D721Med (cell line): ENCODE results near the gene TTC7B.

Experiments used
- DNase-seq: peaks from one replicate; pipeline ENCODE4 v3.0.0; 2011; ENCODE audit warnings: low spot score; ENCODE audit not compliant: insufficient read length
- FAIRE-seq: peaks from 2 replicates; lab custom pipeline; 2011; peaks lifted over from hg19 to GRCh38; lab: Jason Lieb, UNC
- TF ChIP-seq, protein P1 (sequence below): IDR thresholded peaks from 2 replicates; pipeline ENCODE4 v1.5.1; 2012; ENCODE audit warnings: mild to moderate bottlenecking, control low read depth; ENCODE audit not compliant: insufficient read depth; ENCODE audit errors: missing control alignments

TTC7B gene

DNA sequence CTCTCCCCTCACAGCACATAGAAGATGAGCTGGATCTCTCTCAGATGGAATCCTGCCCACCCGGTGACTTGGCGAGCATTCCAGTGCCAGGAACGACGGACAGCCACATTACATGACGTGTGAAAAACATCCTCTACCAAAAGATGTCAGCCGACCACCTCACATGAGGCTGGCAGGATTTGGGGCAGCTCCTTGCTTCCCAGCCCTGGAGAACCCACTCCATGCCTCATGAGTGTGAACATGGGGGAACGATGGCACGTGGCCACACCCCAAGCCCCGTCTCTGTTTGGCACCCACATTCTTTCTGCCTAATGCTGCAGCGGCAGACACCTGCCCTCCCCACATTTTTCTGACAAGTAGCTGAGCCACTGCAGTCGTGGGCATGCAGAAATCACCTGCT is 216.9 kb downstream of the TTC7B start:
- DNase-seq (no peak), FAIRE-seq (no peak)
- TF ChIP-seq, protein P1, sequence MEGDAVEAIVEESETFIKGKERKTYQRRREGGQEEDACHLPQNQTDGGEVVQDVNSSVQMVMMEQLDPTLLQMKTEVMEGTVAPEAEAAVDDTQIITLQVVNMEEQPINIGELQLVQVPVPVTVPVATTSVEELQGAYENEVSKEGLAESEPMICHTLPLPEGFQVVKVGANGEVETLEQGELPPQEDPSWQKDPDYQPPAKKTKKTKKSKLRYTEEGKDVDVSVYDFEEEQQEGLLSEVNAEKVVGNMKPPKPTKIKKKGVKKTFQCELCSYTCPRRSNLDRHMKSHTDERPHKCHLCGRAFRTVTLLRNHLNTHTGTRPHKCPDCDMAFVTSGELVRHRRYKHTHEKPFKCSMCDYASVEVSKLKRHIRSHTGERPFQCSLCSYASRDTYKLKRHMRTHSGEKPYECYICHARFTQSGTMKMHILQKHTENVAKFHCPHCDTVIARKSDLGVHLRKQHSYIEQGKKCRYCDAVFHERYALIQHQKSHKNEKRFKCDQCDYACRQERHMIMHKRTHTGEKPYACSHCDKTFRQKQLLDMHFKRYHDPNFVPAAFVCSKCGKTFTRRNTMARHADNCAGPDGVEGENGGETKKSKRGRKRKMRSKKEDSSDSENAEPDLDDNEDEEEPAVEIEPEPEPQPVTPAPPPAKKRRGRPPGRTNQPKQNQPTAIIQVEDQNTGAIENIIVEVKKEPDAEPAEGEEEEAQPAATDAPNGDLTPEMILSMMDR, result no peak

DNA sequence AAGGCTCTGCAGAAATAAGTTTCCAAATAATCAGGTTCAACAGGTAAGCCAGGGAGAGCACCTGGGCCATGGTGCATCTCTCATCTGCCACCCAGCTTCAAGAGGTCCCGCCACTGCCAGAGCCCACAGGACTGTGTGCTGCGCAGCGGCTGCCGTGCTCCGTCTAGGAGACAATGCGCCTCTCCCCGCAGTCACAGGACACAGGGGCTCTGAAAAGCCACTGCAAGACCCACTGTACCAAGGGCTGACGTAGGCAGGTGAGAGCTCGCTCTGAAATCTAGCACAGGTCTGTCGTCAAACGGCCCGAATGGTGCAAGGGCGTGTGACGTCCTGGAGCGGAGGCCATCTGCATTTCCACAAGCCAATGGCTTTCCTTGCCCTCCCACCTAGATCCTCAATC is 218.3 kb downstream of the TTC7B start:
- TF ChIP-seq, protein P1, result no peak
- DNase-seq, result no peak
- no peak for FAIRE-seq

DNA sequence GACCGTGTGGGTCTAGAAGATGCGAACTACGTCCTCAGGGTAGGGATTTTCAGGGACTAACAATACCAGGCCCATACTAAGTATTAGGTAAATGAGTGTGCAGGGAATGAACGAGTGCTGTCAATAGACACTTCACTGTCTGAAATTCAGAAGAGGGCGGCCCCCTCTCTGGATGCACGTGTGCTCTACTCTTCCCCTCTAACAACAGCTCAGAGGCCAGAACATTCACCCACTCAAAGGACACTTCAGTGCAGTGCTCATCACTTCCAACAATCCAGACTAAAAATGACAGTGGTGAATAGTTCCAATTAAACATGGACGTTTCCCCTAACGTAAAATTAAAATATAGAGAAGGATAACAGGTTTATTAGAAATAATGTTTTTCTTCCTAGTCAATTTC is 219.5 kb downstream of the TTC7B start:
- DNase-seq (no peak), FAIRE-seq (no peak)
- TF ChIP-seq, protein P1, result no peak

DNA sequence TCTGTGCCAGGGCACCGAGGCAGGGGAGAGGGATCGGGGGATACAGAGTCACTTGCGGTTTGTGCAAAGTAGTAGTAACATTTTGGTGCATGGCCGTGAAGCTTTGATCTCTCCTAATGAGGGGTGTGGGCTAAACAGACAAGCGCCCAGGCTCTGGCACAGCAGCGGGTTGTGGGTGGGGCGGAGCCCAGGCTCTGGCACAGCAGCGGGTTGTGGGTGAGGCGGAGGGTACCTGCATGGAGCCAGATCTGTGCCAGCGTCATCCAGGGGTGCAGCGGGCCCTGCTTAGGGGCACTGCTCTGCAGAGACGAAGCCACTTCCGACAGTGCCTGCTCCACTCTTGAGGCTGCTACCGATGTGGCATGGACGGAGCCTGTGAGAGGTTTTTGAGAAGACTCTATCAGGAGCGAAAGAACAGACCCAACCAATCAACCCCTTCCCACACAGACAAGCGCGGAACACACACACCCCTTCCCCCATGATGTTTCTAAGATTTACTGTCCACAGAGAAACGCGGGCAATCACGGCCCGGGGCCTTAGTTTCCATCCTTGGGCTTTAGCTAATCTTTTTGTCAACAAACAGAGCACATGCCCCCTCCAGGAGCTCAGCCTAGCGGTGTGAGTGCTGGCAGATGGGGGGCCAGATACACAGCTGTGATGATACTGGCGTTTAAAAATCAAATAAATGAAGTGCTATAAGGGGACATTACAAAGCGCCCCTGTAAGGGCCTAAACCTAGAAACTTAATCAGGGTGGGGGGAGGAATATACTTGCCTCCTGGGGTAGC is 222.8 kb downstream of the TTC7B start:
- FAIRE-seq (no peak), DNase-seq (no peak)
- TF ChIP-seq, protein P1, result no peak

DNA sequence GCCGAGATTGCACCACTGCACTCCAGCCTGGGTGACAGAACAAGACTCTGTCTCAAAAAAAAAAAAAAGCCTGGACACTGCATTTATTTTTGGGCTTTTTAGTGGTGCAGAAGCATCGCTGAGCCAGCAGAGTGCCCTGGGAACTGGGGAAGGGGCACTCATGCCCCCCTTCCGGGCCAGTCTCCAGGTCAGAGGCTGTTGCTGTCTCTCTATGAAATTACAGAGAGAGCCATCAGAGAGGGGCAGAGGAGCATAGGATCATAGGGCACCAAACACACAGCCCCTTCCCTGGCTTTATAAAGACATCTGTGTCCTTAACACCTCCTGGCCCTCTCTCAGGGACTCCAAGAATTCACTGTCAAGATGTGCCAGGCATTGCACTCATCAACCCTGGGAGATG is 223.6 kb downstream of the TTC7B start:
- TF ChIP-seq, protein P1, result no peak
- no peak for FAIRE-seq

DNA sequence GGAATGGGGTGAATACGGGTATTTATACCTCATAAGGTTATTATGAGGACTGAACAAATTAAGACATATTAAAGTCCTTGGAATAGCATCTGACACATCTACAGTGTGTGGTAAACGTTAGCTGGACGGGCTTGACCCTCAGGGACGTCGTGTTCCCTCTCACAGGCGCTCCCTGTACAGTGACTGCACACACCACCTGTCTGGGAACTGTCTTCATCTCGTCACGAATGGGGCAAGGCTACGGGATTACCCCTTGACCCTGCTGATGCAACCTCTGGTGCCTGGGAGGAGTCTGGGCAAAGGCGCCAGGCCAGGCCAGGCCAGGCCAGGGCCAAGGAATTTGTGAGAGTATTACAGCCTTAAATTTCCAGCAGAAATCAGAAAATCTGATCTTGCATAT is 228.3 kb downstream of the TTC7B start:
- DNase-seq (no peak), FAIRE-seq (no peak)
- TF ChIP-seq, protein P1, result no peak

More for the DNA sequence above, 223.6 kb downstream of the TTC7B start:
- no peak for DNase-seq

DNA sequence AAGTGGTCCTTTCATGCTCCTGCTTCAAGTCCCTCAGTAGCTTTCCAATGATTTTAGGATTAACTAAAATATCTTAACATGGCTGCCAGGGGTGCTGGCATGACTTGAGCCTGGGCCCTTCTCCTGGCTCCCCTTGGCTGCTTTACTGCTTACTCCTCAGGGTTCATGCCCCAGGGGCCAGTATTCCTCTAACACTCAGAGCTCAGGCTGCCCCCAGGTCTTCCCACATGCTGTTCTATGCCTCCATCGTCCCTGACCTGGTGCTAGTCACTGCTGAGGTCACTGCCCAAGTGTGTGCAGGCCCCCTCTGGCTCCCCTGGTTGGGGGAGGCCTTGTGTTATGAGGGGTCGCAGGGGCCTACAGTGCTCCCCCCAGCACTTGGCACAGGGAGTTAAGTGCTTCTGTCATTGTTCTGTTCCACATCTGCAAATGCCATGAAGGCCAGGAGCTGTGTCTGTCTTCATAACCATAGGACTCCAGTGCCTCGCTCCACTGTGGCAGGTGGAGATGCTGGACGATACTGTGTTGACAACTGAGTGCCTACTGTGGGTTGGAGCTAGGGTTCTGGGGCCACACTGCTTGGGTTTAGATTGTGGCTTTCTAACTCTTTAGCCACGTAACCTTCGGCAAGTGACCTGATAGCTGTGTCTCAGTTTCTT is 228.8 kb downstream of the TTC7B start:
- FAIRE-seq, result no peak
- no peak for DNase-seq
- TF ChIP-seq, protein P1, result no peak
